HG03521 (cell line): ENCODE data around the gene KCNMA1.

Source experiments
- ATAC-seq: cut with Tn5 transposase; IDR thresholded peaks from one replicate; pipeline ENCODE4 v1.9.1; 2021; ENCODE audit warnings: mild to moderate bottlenecking, moderate library complexity; ENCODE audit not compliant: unreplicated experiment

The KCNMA1 gene

DNA sequence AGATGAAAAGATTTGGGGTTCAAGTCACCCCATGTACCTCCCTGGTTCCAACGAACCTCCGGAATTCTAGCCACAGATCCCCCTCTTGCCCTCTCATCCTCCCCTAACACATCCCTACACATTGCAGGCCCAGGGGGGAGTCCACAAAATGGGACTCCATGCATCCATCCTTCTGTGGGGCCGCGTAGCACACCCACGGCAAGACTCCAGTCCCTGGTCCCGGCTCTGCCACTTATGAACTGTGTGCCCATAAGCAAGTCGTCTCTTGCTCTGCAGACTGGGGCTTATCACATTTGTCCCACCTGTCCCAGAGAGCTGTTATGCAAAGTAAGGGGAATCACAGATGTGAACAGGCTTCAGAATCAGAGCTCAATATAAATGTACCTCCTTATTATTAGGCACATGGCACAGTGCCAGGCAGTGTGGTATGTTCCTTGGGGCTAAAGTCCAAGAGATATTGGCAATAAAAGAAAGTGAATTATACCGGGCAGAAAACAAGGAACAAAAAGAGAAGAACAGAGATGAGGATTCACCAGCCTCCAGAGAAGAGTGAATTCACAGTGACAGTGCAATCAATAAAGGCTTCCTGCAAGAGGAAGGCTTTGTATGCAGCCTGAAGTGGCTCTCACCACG, 73.9 kb downstream of the KCNMA1 start:
- ATAC-seq = no peak

DNA sequence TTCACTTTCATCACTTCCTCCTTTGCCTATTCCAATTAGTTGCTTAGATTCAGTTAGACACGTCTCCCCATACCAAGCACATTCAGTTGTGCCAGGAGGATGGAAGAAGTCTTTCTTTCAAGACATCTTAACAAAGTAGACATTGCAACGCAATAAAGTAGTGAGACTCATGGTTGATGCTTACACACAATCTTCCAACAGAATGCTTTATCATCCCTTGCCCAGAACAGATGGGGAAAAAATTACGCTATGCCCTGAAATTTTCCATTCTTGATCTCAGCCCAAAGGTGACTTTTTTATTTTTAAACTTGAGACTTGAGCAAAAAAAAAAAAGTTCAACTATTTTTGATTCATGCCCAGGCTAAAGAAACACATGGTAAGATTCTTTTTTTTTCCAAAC, 74.9 kb downstream of the KCNMA1 start:
- no peak for ATAC-seq

- ATAC-seq = no peak
Observed at GRCh38 chr10:77561991-77562390, 75.6 kb downstream of the KCNMA1 start.

GRCh38 chr10:77560471-77560870, 77.1 kb downstream of the KCNMA1 start:
- ATAC-seq = no peak

DNA sequence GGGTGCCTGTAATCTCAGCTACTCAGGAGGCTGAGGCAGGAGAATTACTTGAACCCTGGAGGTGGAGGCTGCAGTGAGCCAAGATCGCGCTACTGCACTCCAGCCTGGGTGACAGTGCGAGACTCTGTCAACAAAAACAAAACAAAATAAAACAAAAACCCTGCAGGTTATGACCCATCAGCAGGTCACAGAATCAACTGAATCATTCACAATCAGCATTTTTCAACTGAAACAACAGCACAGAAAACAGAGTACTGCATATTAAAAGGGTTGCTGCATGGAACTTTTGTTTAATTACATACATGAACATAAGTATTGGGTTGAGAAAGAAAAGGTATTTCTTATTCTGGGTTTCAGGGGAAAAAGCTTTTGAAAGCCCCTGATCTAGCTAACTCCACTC, 77.6 kb downstream of the KCNMA1 start:
- ATAC-seq = no peak

DNA sequence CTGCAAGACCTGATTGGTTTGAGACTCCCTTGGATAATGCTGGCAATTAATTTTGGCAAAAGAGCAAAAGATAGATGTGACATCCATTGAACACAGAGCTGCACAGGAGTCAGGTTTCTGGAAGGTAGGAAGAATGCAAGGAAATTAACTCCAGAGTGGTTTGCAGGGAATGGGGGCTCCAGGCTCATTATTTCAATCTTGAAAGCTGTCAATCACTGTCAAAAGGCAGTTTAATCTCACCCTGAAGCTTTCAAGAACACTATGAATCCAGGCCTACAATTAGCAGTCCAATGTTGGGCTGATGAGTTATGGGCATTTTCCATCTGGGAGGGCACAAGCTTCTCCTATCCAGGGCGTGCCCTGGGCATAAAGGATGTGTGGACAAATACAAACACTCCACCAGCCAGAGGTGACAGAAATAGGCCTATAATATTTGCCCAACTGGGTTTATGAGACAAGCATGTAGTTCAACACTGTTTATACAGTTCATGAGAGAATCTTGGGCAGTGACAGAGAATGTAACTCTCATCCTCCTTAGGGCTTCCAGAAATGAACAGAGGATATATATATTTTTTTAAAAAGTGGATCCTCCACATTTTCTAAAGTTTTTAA, 80.5 kb downstream of the KCNMA1 start:
- ATAC-seq = no peak

DNA sequence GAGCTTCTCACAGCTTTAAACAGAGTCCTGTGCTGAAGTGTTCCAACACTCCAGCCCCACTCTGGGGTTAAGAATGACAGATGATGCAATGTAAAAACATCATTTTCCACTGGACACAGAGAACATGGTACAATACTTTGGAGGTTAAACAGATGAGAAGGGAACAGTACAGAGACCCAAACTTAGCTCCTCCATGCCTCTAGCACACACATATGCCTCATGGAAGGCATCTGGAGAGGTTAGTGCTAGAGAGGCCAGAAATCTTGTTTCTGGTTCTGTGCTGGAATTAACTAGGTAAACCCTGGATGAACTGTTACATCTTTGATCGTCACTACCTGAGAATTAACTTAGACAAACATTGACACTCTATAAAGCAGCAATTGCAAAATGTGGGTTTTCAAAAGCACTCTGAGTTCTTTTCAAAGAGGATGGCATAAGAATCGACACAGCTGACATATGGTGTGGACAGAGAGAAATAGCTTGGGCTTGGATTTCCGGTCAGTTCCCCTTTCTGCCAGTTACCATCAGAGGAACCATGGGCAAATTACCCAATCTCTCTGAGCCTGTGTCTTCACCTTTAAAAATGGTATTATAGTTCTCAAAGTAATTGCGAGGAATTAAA, 81.9 kb downstream of the KCNMA1 start:
- ATAC-seq = no peak

DNA sequence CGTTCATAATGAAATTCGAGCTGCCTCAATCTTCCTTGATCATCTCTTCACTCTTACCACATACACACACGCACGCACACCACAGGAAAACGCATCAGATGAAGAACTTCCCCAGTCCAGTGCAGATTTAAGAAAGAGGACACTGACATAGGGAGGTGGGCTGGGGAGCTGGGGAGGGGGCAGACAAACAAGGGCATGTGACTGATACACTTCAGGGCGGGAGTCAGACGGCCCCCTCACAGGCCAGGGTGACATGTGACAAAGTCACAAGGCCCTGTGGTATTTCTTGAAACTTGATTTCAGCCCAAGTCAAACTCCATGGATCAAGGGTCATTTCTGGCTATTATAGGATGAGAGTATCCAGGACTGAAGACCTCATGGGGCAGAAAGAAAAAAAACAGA, 82.6 kb downstream of the KCNMA1 start:
- no peak for ATAC-seq

GRCh38 chr10:77553966-77554365, 83.6 kb downstream of the KCNMA1 start:
- no peak for ATAC-seq

DNA sequence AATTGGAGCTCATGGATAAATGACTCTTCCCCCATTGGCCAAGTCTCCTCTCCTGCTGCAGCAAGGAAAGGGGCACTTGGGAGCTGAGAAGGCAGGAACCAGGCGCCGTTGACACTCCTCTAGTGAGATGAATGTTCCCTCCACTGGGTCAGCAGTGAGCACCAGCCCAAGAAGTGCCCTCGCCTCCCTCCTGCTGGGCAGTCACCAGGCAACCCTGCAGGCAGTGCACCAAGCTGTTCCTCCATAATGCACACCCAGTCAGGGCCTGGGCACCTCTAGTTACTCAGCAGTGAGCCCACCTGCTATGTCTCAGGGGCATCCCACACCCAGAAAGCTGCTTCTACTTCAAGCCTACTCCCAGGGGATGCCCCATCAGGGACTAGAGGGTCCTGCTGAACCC, 84.3 kb downstream of the KCNMA1 start:
- ATAC-seq = no peak

- no peak for ATAC-seq
Observed at GRCh38 chr10:77552252-77552651, 85.4 kb downstream of the KCNMA1 start.

DNA sequence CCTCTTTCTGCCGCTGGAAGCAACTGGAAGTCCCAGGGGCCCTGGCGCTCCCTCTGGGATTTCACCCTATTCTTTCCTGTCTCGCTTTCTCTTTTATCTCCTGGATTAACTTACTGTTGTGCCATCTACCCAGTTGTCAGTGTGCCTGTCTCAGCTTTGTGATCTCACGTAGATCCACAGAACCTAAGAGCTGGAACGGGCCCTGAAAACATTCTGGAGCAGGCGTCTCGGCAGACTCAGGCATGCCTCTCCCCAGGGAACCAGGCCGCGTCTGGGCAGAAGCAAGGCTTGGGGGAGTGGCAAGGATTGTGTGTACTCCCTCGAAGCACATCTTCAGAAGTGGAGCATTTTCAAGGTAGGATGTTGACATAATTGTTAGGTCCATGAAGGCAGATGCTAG, 87.2 kb downstream of the KCNMA1 start:
- ATAC-seq = no peak

GRCh38 chr10:77548671-77549070, 88.9 kb downstream of the KCNMA1 start:
- ATAC-seq = no peak

DNA sequence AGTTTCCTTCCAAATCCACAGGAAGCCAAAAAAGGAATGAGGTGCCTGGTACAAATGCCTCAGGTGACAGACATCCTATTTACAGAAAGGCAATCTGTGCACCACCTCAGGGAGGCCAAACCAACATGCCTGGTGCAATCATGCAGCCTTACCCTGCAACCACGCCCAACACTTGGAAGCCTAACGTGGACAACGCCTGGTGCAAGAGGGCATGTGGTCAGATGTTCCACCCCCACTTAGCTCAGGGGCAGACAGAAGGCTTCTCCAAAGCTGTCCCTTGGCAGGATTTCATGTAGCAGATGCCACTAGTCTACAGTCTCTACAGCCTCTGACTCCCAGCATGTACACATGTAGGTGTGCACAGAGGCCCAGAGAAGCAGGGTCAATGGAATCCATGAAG, 89.5 kb downstream of the KCNMA1 start:
- ATAC-seq = no peak

- ATAC-seq = no peak
Observed at GRCh38 chr10:77547307-77548050, 90.1 kb downstream of the KCNMA1 start.

DNA sequence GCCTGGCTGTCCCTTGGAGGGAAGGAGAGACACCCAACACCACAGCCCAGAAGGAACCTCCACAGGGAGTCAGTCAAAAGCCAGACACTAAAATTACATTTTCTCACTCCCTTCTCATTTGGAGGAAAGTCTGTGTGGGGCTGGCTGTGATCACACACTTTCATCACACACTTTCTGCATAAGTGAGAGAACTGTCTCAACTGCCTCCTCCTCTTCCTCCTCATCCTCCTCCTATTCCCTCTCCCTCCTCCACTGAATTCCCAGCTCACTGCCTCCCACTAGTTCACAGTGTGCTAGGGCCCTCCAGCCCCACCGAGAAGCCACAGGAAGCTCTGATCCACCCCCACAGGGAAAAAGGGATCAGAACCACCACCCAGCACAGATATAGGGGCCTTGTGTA, 91.6 kb downstream of the KCNMA1 start:
- no peak for ATAC-seq

DNA sequence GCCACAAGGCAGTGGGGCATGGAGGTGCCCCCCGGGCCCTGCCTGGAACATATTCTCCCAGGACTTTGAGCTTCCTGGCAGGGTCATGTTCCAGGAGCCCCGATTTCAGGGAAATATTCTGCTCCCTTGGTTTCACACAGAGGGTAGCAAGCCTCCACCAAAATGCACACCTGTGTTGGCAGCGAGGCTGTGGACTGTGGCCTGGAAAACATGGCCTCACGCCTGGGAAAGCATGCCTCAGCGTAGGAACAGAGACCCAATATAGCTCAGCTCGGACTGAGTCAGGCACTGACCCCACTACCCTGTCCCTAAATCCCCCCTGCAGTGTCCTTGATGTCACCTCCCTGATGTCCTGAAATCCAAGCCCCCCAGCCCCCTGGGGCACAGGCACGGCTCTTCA, 92.0 kb downstream of the KCNMA1 start:
- ATAC-seq = no peak

DNA sequence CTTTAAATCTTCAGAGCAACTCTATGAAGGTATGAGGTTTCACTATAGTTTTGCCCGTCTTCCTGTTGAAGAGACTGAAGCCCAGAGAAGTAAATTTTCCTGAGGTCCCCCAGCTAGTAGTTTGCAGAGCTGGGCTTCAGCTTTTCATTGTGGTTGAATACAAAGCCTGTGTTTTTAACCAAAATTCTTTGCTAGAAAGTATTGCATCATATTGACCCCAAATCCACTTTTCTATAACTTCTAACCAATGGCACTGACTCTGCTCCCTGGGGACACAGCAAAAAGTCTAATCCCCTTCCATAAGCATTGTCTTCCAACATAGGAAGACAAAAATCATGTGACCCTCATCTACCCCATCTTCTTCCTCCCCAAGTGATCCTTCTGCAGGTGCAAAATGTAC, 93.0 kb downstream of the KCNMA1 start:
- ATAC-seq = no peak

DNA sequence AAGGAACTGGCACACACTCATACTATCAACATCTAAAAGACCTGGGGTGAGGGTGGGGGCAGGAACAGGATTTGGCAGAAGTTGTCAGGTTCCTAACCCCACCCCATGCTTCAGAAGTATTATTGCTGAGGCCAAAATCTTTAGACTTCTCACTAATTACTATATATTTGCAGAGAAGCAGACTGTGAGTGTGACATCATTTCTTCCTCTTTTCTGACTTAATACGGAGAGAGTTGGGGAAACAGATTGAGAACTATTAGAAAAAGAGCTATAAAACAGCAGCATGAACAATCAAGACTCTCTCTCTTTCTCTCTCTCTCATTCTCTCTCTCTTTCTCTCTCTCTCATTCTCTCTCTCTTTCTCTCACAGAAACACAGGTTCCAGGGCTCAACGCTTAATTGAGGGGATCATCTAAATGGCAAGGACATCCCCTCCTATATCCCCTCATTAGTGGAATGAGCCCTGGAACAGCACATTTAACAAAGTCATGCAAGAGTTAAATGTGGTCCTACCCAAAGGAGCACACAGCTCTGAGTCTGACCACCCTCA, 94.8 kb downstream of the KCNMA1 start:
- no peak for ATAC-seq

DNA sequence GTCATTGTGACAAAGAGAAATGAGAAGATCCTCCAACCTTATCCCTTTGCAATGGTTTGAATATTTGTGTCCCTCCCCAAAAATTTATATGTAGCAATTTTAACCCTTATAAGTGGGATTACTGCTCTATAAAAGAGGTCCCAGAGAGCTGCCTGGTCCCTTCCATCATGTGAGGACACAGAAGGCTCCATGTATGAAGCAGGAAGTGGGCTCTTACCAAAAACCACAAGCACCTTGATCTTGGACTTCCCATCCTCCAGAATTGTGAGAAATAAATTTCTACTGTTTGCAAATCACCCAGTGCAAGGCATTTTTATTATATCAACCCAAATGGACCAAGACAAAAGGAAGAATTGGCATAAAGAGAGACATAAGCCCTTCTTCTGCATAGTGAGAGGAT, 95.7 kb downstream of the KCNMA1 start:
- ATAC-seq = no peak

DNA sequence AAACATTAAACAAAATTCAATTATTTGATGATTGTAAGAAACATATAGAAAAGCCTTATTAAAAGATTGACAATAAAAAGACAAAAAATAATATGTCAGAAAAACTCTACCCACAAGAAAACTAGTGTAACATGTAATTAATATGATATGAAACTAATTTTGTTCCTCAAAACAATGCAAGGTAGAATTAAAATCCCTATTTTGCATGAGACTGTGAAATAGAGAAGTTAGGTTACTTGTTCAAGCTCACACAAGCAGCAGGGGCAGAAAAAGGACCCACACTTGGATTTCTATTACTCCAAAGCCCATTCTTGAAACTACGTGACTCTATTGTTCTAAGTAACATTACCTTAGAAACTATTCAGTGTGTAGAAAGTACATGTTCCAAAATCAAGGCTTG, 96.4 kb downstream of the KCNMA1 start:
- no peak for ATAC-seq
